ENCODE results near the gene SNPH.
A peak's percentile ranks its signal among the peaks of the same experiment; 100 is the strongest.

The SNPH gene

GRCh38 chr20:1307571-1307971 lies 41.5 kb downstream of the SNPH start:
- no peak for DNase-seq

GRCh38 chr20:1308067-1308701 lies 42.1 kb downstream of the SNPH start:
- DNase-seq = no peak

GRCh38 chr20:1308702-1309095 lies 42.6 kb downstream of the SNPH start:
- DNase-seq = no peak

GRCh38 chr20:1309439-1309847 lies 43.3 kb downstream of the SNPH start:
- no peak for DNase-seq

GRCh38 chr20:1310071-1310470 lies 44.0 kb downstream of the SNPH start:
- DNase-seq = no peak

- no peak for DNase-seq
Observed at GRCh38 chr20:1310506-1311190, 44.6 kb downstream of the SNPH start.

GRCh38 chr20:1312308-1312707 lies 46.2 kb downstream of the SNPH start:
- no peak for DNase-seq

GRCh38 chr20:1312904-1313235 lies 46.8 kb downstream of the SNPH start:
- no peak for DNase-seq

- peak; percentile 80 for DNase-seq
Observed at GRCh38 chr20:1313236-1313964, 47.3 kb downstream of the SNPH start.

GRCh38 chr20:1315804-1316203 lies 49.7 kb downstream of the SNPH start:
- DNase-seq = no peak

- DNase-seq = peak; percentile 25
Observed at GRCh38 chr20:1317545-1318255, 51.6 kb downstream of the SNPH start.

- peak; percentile 10 for DNase-seq
Observed at GRCh38 chr20:1319051-1319450, 53.0 kb downstream of the SNPH start.

GRCh38 chr20:1319462-1319861 lies 53.4 kb downstream of the SNPH start:
- no peak for DNase-seq

- no peak for DNase-seq
Observed at GRCh38 chr20:1320016-1320415, 53.9 kb downstream of the SNPH start.

GRCh38 chr20:1320902-1321653 lies 55.0 kb downstream of the SNPH start:
- DNase-seq = no peak

GRCh38 chr20:1321654-1321939 lies 55.5 kb downstream of the SNPH start:
- DNase-seq = no peak

GRCh38 chr20:1322511-1323245 lies 56.6 kb downstream of the SNPH start:
- DNase-seq = no peak

- DNase-seq = no peak
Observed at GRCh38 chr20:1323256-1323655, 57.2 kb downstream of the SNPH start.

- DNase-seq = no peak
Observed at GRCh38 chr20:1323830-1324597, 57.9 kb downstream of the SNPH start.

GRCh38 chr20:1324598-1325172 lies 58.6 kb downstream of the SNPH start:
- no peak for DNase-seq
